Muscle of leg (tissue), 11 donors: Measurements from ENCODE around the gene RPA3. TPM values are rescaled to one million over a fixed set of nuclear protein-coding genes. Genes with fewer than 3 reads are reported as not detected.

Experiments
- DNase-seq: peaks from one replicate; pipeline ENCODE4 v3.0.0; 2013
- H3K27ac ChIP-seq: one replicate; pipeline ENCODE4 v1.5.1; 2013; ENCODE audit warnings: mild to moderate bottlenecking, low read length, control low read depth
- H3K27me3 ChIP-seq: one replicate; pipeline ENCODE4 v1.6.1; 2013; ENCODE audit warnings: low read length; ENCODE audit not compliant: control insufficient read depth, insufficient read depth
- H3K36me3 ChIP-seq: one replicate; pipeline ENCODE4 v1.6.1; 2013; ENCODE audit warnings: low read length; ENCODE audit not compliant: control insufficient read depth, insufficient read depth
- H3K4me1 ChIP-seq: one replicate; pipeline ENCODE4 v1.6.1; 2013; ENCODE audit warnings: low read length; ENCODE audit not compliant: control insufficient read depth, insufficient read depth
- H3K4me3 ChIP-seq: one replicate; pipeline ENCODE4 v1.5.1; 2013; ENCODE audit warnings: low read length, control low read depth
- H3K9me3 ChIP-seq: replicated peaks from 2 replicates; pipeline ENCODE4 v1.6.1; 2013; ENCODE audit warnings: low read depth, low read length; ENCODE audit not compliant: control insufficient read depth
- WGBS: methylation state at CpG from one replicate; pipeline ENCODE4 v1.1.5; 2013; ENCODE audit warnings: missing lambda C conversion rate; ENCODE audit not compliant: insufficient coverage; 5-methylcytosine and 5-hydroxymethylcytosine counted together
- polyA plus RNA-seq, 8 donors: library from polyadenylated mRNA; unstranded; fragments of 120-200 nt; gene quantifications; one replicate each; pipeline versions ENCODE4 v1.2.1 to v1.2.3, GENCODE V29; 2013; ENCODE audit warnings: inconsistent platforms in 1 of 8, low replicate concordance in 1 of 8; ENCODE audit not compliant: insufficient read length in 8 of 8, insufficient read depth in 1 of 8
- total RNA-seq: library from RNA; stranded (reverse); fragments of 120-200 nt; gene quantifications from one replicate; pipeline ENCODE4 v1.2.4, GENCODE V29; 2013

Gene RPA3
- total and polyA plus RNA-seq, 9 donors: 22.2 to 28.1 (median 26.3) TPM

GRCh38 chr7:7751243-7752092 is 33.1 kb upstream of the RPA3 start:
- no peak for DNase-seq
- Histone ChIP-seq H3K36me3 (no peaks in the 10 kb centered on the region), H3K9me3 (no peaks in the 10 kb centered on the region), H3K27ac (no peak overlapping the region), H3K27me3 (no peaks in the 10 kb centered on the region), H3K4me1 (peaks cover 1% of the 10 kb centered on the region), H3K4me3 (no peak overlapping the region)
- WGBS: no CpG with 5 or more reads among the region's 3 CpGs

DNA sequence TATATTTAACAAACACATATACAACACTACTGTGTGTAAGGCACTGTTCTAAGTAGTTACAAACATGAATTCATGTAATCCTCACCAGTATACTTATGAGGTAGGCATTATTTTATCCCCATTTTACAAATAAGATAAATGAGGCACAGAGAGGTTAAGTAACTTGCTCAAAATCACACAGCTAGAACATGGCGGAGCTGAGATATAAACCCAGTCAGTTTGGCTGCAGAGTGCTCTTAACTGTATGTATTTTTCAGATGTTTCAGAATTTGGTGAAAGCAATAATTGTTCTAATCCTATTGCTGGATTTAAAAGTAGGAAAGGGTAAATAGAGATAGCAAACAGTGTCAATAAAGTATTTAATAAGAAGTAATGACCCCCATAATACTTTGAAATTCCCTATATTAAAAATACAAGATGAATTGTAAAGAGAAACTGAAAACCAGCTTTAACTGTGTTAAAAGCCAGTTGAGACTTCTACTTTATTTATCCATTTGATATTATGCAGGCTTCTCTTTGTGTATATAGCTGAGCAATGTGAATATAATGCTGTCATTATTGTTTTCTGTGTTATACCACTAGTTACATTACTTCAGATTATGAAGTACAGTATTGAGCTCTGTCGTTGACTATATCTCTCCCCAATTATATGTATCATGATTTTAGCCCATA is 32.3 kb upstream of the RPA3 start:
- no CpG with 5 or more reads among the region's 2 CpGs for WGBS
- Histone ChIP-seq H3K27ac (no peak overlapping the region), H3K4me1 (peaks cover 2% of the 10 kb centered on the region), H3K36me3 (no peaks in the 10 kb centered on the region), H3K4me3 (no peak overlapping the region), H3K27me3 (no peaks in the 10 kb centered on the region), H3K9me3 (no peaks in the 10 kb centered on the region)
- DNase-seq: no peak

DNA sequence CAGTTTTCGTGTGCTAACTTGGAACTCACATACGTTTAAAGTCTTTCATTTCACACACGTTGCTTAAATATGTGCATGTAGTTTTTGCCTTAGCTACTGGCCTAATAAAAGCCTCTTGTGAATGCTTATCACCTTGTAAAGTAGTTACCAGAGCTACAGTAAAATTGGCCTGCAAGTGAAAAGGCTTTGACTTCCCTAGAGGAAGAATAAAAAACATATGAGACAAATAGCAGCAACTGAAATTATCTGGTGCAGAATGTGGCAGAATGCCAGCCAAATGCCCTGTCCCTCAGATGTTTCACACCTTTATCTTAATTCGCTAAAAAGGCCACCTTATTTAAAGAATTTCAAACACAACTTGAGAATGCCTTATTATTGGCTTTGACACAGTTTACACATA is 28.1 kb upstream of the RPA3 start:
- Histone ChIP-seq H3K27me3 (no peaks in the 10 kb centered on the region), H3K9me3 (no peaks in the 10 kb centered on the region), H3K36me3 (no peaks in the 10 kb centered on the region), H3K27ac (no peak overlapping the region), H3K4me1 (peaks cover 2% of the 10 kb centered on the region), H3K4me3 (no peak overlapping the region)
- DNase-seq: no peak
- 43% methylated on average over 1 of the region's 4 CpGs for WGBS

DNA sequence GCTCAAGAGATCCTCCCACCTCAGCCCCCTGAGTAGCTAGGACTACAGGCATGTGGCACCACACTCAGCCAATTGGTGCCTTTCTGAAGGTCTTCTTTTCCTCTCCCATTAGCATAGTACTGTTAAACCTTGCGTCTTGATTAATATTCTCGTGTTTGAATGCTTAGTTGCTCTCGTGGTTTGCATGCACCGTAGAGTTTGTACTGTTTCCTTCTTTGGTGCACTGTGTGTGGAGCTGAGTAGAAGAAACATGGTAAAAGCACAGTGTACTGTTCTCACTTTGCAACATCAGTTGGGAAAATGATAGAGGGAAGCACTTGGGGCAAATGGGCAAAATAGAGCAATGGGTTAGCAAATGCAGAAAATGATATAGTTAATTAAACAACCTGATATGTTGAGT is 27.6 kb upstream of the RPA3 start:
- no peaks in the 10 kb centered on the region for H3K36me3 ChIP-seq
- H3K27me3 ChIP-seq: no peaks in the 10 kb centered on the region
- no peak overlapping the region for H3K27ac ChIP-seq
- H3K4me1 ChIP-seq: peaks cover 2% of the 10 kb centered on the region
- H3K9me3 ChIP-seq: no peaks in the 10 kb centered on the region
- no peak overlapping the region for H3K4me3 ChIP-seq
- DNase-seq: no peak
- WGBS: 91% methylated on average over 4 of the region's 4 CpGs

- no peaks in the 10 kb centered on the region for H3K36me3 ChIP-seq
- no peaks in the 10 kb centered on the region for H3K27me3 ChIP-seq
- H3K27ac ChIP-seq: no peak overlapping the region
- H3K4me1 ChIP-seq: peaks cover 2% of the 10 kb centered on the region
- no peak overlapping the region for H3K4me3 ChIP-seq
- no peaks in the 10 kb centered on the region for H3K9me3 ChIP-seq
- no peak for DNase-seq
- WGBS: no CpG with 5 or more reads among the region's 4 CpGs
These were observed 26.9 kb upstream of the RPA3 start for GRCh38 chr7:7745258-7745657.

DNA sequence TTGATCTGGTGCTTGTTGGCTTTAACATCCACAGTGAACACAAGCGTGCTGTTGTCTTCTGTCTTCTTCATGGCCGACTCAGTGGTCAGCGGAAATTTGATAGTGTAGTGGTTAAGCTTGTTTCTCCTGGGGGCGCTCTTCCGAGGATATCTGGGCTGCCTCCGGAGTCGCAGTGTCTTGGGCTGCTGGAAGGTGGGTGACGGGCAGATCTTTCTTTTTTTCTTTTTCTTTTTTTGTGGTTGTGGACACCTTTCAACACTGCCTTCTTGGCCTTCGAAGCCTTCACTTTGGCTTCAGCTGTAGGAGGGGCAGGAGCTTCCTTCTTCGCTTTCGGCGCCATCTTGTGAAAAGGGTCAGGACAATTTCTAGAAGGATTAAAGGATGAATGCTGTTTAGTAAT is 23.8 kb upstream of the RPA3 start:
- H3K27ac ChIP-seq: no peak overlapping the region
- no peaks in the 10 kb centered on the region for H3K9me3 ChIP-seq
- no CpG with 5 or more reads among the region's 12 CpGs for WGBS
- no peaks in the 10 kb centered on the region for H3K36me3 ChIP-seq
- no peaks in the 10 kb centered on the region for H3K27me3 ChIP-seq
- H3K4me1 ChIP-seq: peaks cover 4% of the 10 kb centered on the region
- no peak for DNase-seq
- H3K4me3 ChIP-seq: no peak overlapping the region

DNA sequence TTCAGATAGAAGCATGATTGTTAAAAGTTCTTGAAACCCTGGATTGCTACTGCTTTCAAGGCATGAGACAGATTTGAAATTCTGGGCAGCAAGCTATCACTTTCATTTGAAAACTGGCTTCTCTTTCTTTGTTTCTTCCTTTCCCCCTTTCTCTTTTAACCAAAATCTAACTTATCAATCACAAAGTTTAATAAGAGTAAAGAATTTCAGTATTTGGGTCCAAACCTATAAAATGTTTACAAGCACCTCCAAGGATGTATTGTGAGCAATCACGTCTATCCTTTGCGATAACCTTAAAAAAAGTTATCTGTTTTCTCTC is 21.6 kb upstream of the RPA3 start:
- no peak for DNase-seq
- H3K27ac ChIP-seq: no peak overlapping the region
- peaks cover 11% of the 10 kb centered on the region for H3K4me1 ChIP-seq
- H3K36me3 ChIP-seq: no peaks in the 10 kb centered on the region
- H3K4me3 ChIP-seq: no peak overlapping the region
- no peaks in the 10 kb centered on the region for H3K9me3 ChIP-seq
- no peaks in the 10 kb centered on the region for H3K27me3 ChIP-seq
- WGBS: 100% methylated on average over 2 of the region's 2 CpGs

DNA sequence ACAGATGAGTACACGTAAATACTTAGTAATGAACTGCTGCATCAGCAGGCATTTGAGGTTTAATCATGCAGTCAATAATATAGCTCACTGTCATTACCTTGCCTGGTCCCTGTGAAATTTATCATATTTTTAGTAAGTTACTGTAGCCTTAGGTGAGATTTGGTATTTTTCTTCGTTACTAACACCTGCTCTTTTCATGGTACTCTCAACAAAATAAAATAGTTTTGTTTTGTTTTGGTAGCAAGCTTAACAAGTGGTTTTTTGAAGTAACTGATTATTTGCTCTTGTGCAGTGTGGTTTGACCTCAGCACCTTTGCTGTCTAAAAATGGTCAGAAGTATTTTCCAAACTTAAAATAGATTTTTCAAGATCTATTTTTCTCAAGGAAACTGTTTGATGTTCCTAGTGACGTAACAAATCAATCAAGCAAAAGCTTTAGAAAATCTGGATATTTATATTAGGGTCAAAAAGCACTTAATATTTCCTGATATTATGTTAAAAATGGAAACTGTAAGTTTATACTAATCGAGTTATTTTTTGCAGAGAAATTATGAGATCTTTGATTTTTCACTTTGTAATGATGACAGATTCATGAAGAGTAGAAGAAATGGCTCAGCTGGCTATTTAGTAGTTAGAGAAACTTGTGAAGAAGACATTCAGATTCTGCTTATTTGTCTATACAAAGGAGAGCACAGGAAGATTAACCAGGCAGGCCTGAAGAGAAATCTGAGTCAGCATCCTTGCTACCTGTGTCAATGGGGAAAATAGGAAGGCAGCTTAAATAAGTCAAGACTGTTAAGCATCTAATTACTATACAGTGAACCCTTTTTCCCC is 21.0 kb upstream of the RPA3 start:
- Histone ChIP-seq H3K27me3 (no peaks in the 10 kb centered on the region), H3K27ac (no peak overlapping the region), H3K9me3 (no peaks in the 10 kb centered on the region), H3K4me3 (no peak overlapping the region), H3K4me1 (peaks cover 11% of the 10 kb centered on the region), H3K36me3 (no peaks in the 10 kb centered on the region)
- WGBS: no CpG with 5 or more reads among the region's 4 CpGs
- DNase-seq: no peak

DNA sequence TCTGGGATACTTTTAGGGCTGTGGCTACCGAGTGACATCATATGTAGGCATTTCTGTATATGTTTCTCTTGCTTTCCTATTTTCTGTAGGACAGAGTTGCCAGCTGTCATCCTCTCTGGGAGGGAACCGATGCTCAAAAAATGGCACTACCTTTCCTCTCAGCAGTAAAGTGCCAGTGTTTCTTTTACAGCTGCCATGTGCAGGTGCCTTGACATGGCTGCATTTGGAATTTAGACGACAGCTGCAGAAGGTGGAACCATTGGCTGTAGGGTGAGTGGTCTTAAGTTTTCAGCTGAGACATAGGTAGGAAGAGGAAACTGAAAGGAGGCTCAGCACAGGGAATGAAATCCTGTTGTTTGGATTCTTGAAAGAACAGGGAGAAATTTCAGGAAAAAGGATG is 20.2 kb upstream of the RPA3 start:
- no peak overlapping the region for H3K4me3 ChIP-seq
- H3K27me3 ChIP-seq: no peaks in the 10 kb centered on the region
- peaks cover 11% of the 10 kb centered on the region for H3K4me1 ChIP-seq
- DNase-seq: no peak
- H3K36me3 ChIP-seq: no peaks in the 10 kb centered on the region
- no peaks in the 10 kb centered on the region for H3K9me3 ChIP-seq
- 49% methylated on average over 2 of the region's 3 CpGs for whole genome bisulfite sequencing
- H3K27ac ChIP-seq: no peak overlapping the region

GRCh38 chr7:7738177-7738576 is 19.8 kb upstream of the RPA3 start:
- Histone ChIP-seq H3K9me3 (no peaks in the 10 kb centered on the region), H3K36me3 (no peaks in the 10 kb centered on the region), H3K27ac (no peak overlapping the region), H3K27me3 (no peaks in the 10 kb centered on the region), H3K4me3 (no peak overlapping the region), H3K4me1 (peaks cover 11% of the 10 kb centered on the region)
- WGBS: no CpG with 5 or more reads among the region's 1 CpG
- no peak for DNase-seq
